CD4-positive, alpha-beta T cell treated with Interleukin-17A for 1 hour (primary cell): ENCODE results near the gene DTX4.

Experiments
- DNase-seq: peaks from one replicate; pipeline ENCODE4 v3.0.0-alpha.2; 2020

Gene DTX4

GRCh38 chr11:59192446-59193020 lies 20.6 kb downstream of the DTX4 start:
- no peak for DNase-seq

- DNase-seq = no peak
Measured at GRCh38 chr11:59193587-59194130, 21.7 kb downstream of the DTX4 start.

GRCh38 chr11:59195586-59195985 lies 23.7 kb downstream of the DTX4 start:
- no peak for DNase-seq

GRCh38 chr11:59196777-59197176 lies 24.8 kb downstream of the DTX4 start:
- DNase-seq = no peak

DNA sequence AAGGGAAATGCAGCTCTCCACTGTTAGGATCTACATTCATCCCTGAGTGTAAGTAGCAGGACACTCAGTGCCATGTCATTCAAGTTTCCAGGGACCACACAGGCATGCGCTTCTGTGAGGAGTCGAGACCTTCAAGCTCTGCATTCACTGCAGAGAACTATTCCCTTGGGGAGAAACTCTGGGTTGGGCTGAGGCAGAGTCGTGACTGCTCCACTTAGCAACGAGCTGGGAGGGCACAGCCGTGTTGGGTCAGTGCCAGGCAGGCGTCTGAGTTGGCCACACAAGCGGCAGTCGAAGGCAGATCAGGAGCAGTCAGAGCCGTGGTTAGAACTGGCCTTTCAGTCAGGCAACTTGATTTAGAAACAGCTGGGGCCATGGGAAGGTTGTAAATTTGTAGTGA lies 26.1 kb downstream of the DTX4 start:
- no peak for DNase-seq

- no peak for DNase-seq
Measured at GRCh38 chr11:59198726-59199125, 26.8 kb downstream of the DTX4 start.

DNA sequence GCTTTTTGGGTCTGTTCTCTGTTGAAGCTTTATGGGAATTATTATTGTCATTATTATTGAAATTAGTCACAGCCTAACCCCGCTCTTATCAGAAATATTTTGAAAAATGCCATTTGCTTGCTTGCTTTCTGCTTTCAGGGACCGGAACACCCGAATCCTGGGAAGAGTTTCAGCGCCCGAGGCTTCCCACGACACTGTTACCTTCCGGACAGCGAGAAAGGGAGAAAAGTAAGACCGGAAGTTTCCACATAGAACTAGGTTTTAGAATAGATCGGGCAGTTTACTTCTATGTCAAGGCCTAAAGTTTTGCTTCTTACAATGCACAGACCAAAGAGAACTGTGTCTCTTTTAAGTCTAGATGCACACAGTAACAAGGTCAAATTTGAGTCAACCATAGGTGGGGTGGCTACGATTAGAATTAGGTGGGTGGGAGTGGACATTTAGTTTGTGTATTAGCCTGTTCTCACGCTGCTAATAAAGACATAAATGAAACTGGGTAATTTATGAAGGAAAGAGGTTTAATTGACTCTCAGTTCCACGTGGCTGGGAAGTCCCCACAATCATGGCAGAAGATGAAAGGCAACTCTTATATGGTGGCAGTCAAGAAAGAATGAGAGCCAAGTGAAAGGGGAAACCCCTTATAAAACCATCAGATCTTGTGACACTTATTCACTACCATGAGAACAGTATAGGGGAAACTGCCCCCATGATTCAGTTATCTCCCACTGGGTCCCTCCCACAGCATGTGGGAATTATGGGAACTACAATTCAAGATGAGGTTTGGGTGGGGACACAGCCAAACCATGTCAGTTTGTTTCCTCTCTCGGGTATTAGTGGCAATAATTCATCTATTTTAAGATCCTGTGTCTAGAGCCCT lies 27.9 kb downstream of the DTX4 start:
- peak; percentile 20 for DNase-seq

DNA sequence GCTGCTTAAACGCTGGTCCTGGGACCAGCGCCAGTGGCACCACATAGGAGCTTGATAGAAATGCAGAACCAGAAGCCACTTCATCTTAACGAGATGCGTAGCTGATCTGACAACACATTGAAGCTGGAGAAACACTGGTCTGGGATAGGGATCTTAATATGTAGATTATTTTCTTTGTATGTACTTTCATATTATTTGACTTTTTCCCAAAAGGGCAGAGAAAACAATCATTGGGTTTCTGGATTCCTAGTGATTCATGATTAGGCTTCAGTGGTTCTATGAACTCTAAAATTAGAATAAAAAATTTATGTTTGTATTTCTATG lies 28.5 kb downstream of the DTX4 start:
- no peak for DNase-seq

- DNase-seq = no peak
Measured at GRCh38 chr11:59201353-59201752, 29.4 kb downstream of the DTX4 start.

DNA sequence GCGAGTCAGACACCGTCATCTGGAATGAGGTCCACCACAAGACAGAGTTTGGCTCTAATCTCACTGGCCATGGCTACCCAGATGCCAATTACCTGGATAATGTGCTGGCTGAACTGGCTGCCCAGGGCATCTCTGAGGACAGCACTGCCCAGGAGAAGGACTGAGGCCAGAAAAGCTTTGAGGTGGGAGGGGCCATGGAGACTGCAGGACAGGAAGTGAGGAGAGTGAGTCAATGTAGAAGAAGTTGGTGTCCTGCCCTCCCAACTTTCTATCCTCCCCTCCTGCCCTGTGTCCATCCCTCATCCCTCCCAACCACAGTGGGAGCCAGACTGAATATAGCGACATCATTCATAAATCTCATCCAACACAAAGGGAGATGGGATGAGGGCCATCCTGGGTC lies 32.8 kb downstream of the DTX4 start:
- no peak for DNase-seq

DNA sequence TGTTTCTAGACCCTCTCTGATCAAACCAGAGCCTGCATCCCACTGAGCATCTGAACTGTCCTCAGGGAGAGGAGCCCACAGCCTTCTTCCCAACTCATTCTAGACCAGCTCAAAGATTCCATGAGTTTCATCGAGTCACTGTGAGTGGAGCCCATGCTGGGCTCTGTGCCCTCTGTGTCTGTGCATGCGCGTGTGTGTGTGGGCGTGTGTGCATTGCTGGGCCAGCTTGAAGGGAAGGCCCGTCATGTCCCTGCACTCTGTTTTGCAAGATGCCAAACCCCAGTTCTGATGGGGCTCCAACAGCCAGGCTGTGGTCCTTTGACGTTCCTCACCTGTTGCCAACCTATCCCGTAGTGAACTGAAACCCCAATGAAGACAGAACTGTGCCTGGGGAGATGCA lies 33.7 kb downstream of the DTX4 start:
- DNase-seq = no peak

DNA sequence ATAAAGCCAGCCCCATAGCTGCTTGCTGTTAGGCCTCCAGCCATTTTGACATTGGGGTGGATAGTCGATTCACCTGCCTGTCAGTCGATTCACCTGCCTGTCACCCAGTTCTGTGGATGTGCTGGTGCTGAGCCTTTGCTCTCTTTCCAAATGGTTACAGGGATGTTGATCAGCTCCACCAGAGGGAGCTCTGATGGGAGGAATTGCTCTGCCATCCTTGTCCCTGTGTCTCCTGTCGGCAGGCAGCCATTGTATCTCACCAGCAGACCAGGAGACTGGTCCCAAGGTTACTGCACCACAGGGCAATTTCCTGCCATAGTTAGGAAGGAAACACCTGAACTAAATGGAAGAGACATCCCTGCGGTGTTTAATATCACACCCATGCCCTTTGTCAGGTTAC lies 34.7 kb downstream of the DTX4 start:
- peak; percentile 7 for DNase-seq

GRCh38 chr11:59207988-59208451 lies 36.1 kb downstream of the DTX4 start:
- DNase-seq = peak; percentile 64

DNA sequence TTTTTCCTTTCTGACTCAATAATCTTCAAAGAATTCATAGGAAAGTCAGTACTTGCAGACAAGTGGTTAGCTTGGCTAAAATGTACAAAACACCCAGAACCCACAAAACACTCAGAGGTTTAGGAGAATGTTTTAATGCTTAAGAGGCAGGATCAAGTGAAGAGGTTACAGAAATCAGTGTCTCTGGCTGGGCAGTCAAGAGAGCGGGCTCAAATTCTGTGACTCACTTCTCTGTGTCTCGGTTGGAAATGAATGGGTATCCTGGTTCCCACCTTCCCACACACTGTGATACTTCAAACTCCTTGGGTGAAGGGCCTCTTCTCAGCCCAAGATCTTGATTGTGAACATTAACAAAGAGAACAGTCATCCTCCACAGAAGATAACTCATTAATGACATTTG lies 37.0 kb downstream of the DTX4 start:
- no peak for DNase-seq

DNA sequence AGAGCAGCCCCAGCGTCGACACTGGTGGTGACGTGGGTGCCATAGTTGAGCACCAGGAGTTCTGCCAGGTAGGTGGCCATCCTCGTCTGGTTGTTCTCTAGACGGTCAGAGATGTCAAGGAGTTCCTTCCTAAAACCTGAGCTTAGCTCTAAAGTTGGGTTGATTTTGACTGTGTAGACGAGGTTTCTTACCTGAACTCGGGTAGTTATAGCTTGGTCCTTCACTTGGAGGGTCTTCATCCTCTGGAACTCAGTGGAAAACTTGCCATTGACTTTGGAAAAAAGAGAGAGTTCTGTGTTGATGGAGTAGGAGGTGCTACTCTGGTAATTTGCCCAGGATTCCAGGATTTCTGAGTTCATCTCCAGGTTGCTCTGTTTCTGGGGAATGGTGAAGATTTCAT lies 40.3 kb downstream of the DTX4 start:
- DNase-seq = no peak

- DNase-seq = no peak
Measured at GRCh38 chr11:59212744-59213631, 41.1 kb downstream of the DTX4 start, which contains the start of gene MPEG1. Gene MPEG1, minus strand, starts transcription at chr11:59212927. Its CDS starts 62 bp downstream, at chr11:59212865.

GRCh38 chr11:59214141-59214893 lies 42.4 kb downstream of the DTX4 start:
- no peak for DNase-seq

GRCh38 chr11:59216641-59217564 lies 45.0 kb downstream of the DTX4 start:
- DNase-seq = peak; percentile 33

- no peak for DNase-seq
Measured at GRCh38 chr11:59218319-59218718, 46.4 kb downstream of the DTX4 start.

DNA sequence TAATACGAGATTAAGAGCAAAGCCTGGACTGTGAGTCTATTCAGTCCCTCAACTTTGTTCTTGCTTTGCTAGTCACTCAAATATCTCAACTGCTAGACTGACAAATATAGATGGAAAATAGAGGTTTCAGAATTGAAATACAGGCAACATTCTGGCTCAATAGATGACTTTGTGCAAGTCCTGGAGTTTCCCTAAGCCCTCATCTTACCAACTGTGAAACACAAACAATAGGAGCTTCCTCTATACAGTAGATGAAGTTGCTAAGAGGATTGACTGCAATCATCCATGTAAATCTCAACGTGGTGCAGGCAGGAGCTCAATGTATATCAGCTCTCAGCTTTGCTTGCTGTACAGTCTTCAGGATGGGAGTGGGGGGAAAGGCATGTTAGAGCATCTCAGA lies 47.0 kb downstream of the DTX4 start:
- DNase-seq = peak; percentile 5

DNA sequence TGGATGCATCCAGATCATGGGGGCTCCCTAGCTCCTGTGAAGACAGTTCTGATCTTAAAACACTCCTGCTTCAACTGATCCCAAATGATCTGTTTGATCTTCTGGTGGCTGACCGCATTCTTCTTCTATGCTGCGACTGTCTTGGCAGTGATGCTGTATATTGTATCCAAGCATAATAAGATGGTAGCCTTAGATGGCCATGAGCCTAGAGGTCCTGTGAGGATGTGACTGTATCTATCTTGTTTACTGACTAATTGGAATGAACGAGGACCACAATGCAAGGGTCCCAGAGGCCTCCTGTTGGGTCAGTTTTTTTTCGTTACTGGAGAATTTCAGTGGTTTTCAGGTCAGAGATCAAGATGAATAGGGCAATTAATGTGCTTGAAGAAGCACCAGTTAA lies 47.9 kb downstream of the DTX4 start:
- DNase-seq = no peak
